OCI-LY3 (cell line): ENCODE data around the gene C2.
A peak's percentile ranks its signal among the peaks of the same experiment; 100 is the strongest.

Experiments
- H2AFZ ChIP-seq: fragments of 200-600, 300-600 bp; shearing (Covaris generic); 2 replicates; pipeline ENCODE4 v1.6.0; 2014; ENCODE audit warnings: antibody characterized with exemption, low read depth, low read length
- H3K27ac ChIP-seq: fragments of 200-600, 300-600 bp; sonication (generic); 2 replicates; pipeline ENCODE4 v1.5.1; 2014; ENCODE audit warnings: mild to moderate bottlenecking, low read length, moderate library complexity, mixed read lengths
- H3K27me3 ChIP-seq: fragments of 200-600, 300-600 bp; sonication (generic); 2 replicates; pipeline ENCODE4 v1.6.1; 2014; ENCODE audit warnings: low read depth, low read length, mixed read lengths
- H3K36me3 ChIP-seq: fragments of 200-600, 300-600 bp; sonication (generic); replicated peaks from 2 replicates; pipeline ENCODE3; 2014; ENCODE audit warnings: low read depth, low read length, mixed read lengths
- H3K4me1 ChIP-seq: fragments of 300-600, 200-600 bp; sonication (generic); 2 replicates; pipeline ENCODE4 v1.6.1; 2014; ENCODE audit warnings: low read length, mixed read lengths
- H3K4me2 ChIP-seq: fragments of 200-600, 300-600 bp; sonication (generic); 2 replicates; pipeline ENCODE4 v1.6.1; 2014; ENCODE audit warnings: low read length, mixed read lengths
- H3K4me3 ChIP-seq: fragments of 300-600, 200-600 bp; sonication (generic); 2 replicates; pipeline ENCODE4 v1.5.1; 2014; ENCODE audit warnings: antibody characterized with exemption, mild to moderate bottlenecking, low read length, moderate library complexity
- H3K79me2 ChIP-seq: fragments of 300-600, 200-600 bp; shearing (Covaris generic); 2 replicates; pipeline ENCODE4 v1.6.1; 2014; ENCODE audit warnings: mild to moderate bottlenecking, low read length, mixed read lengths
- H3K9ac ChIP-seq: fragments of 300-600, 200-600 bp; shearing (Covaris generic); 2 replicates; pipeline ENCODE4 v1.6.0; 2014; ENCODE audit warnings: mild to moderate bottlenecking, low read length, moderate library complexity
- H3K9me3 ChIP-seq: fragments of 200-600, 300-600 bp; shearing (Covaris generic); 2 replicates; pipeline ENCODE4 v1.6.1; 2014; ENCODE audit warnings: low read length, mixed read lengths; ENCODE audit not compliant: insufficient read depth
- H4K20me1 ChIP-seq: fragments of 200-600, 300-600 bp; sonication (generic); 2 replicates; pipeline ENCODE4 v1.6.1; 2016; ENCODE audit warnings: low read length, mixed read lengths; ENCODE audit not compliant: insufficient read depth
- CTCF ChIP-seq: fragments of 200-600, 300-600 bp; sonication (generic); IDR thresholded peaks from 2 replicates; pipeline ENCODE4 v1.5.1; 2014; ENCODE audit warnings: antibody characterized with exemption, low read length, low read depth
- EZH2phosphoT487 ChIP-seq: fragments of 200-600 bp; shearing (Covaris generic); IDR thresholded peaks from 2 replicates; pipeline ENCODE4 v1.6.1; 2018; ENCODE audit warnings: antibody characterized with exemption, mixed run types, low read depth

C2 gene

GRCh38 chr6:31898383-31899011 is 29.0 kb upstream of the C2 start:
- Histone ChIP-seq H3K4me2 (peak overlapping the region; percentile 95), H2AFZ (no peak overlapping the region), H3K4me3 (peak overlapping the region; percentile 99), H3K4me1 (peaks cover 30% of the 10 kb centered on the region), H3K9me3 (no peaks in the 10 kb centered on the region), H3K27me3 (no peaks in the 10 kb centered on the region), H3K36me3 (peaks cover 3% of the 10 kb centered on the region), H3K9ac (peak overlapping the region; percentile 90), H3K27ac (peak overlapping the region; percentile 71), H3K79me2 (peaks cover 23% of the 10 kb centered on the region), H4K20me1 (peaks cover 3% of the 10 kb centered on the region; the same call in 1 of the 2 replicates)
- no peak for TF ChIP-seq EZH2phosphoT487
- TF ChIP-seq CTCF = no peak

GRCh38 chr6:31899215-31899614 is 28.3 kb upstream of the C2 start:
- H3K4me2 ChIP-seq = peak overlapping the region; percentile 95; the same call in 1 of the 2 replicates
- H3K4me3 ChIP-seq = 0 out of 2 replicates have a peak overlapping the region, but pooled peaks have one; percentile 99
- H3K9ac ChIP-seq = 0 out of 2 replicates have a peak overlapping the region, but pooled peaks have one; percentile 90
- peak overlapping the region; percentile 35 for H3K27ac ChIP-seq
- H3K27me3 ChIP-seq = no peaks in the 10 kb centered on the region
- TF ChIP-seq CTCF = no peak
- no peak for TF ChIP-seq EZH2phosphoT487
- peaks cover 3% of the 10 kb centered on the region; the same call in 1 of the 2 replicates for H4K20me1 ChIP-seq
- H3K79me2 ChIP-seq = peaks cover 23% of the 10 kb centered on the region
- no peaks in the 10 kb centered on the region for H3K9me3 ChIP-seq
- peaks cover 3% of the 10 kb centered on the region for H3K36me3 ChIP-seq
- H2AFZ ChIP-seq = no peak overlapping the region
- peaks cover 30% of the 10 kb centered on the region for H3K4me1 ChIP-seq

GRCh38 chr6:31899882-31900722 is 27.4 kb upstream of the C2 start:
- Histone ChIP-seq H2AFZ (no peak overlapping the region), H3K4me3 (no peak overlapping the region), H3K36me3 (no peaks in the 10 kb centered on the region), H3K4me1 (peaks cover 30% of the 10 kb centered on the region), H3K9me3 (no peaks in the 10 kb centered on the region), H3K9ac (no peak overlapping the region), H4K20me1 (peaks cover 3% of the 10 kb centered on the region; the same call in 1 of the 2 replicates), H3K27ac (no peak overlapping the region), H3K27me3 (0 out of 2 replicates have a peak, but pooled peaks cover 4% of the 10 kb centered on the region), H3K79me2 (peaks cover 23% of the 10 kb centered on the region), H3K4me2 (no peak overlapping the region)
- no peak for TF ChIP-seq EZH2phosphoT487
- no peak for TF ChIP-seq CTCF

GRCh38 chr6:31900917-31901414 is 26.6 kb upstream of the C2 start:
- Histone ChIP-seq H3K9ac (peak overlapping the region; percentile 60), H3K27me3 (0 out of 2 replicates have a peak, but pooled peaks cover 4% of the 10 kb centered on the region), H3K36me3 (no peaks in the 10 kb centered on the region), H3K4me3 (peak overlapping the region; percentile 87), H4K20me1 (peaks cover 3% of the 10 kb centered on the region; the same call in 1 of the 2 replicates), H3K4me2 (peak overlapping the region; percentile 84), H2AFZ (no peak overlapping the region), H3K9me3 (no peaks in the 10 kb centered on the region), H3K4me1 (peaks cover 30% of the 10 kb centered on the region), H3K79me2 (peaks cover 23% of the 10 kb centered on the region), H3K27ac (no peak overlapping the region)
- no peak for TF ChIP-seq CTCF
